T-helper 2 cell (primary cell): ENCODE measurements around the gene CDKN1A.
"Not testable (repeated sequence)": the region's sequence is repeated elsewhere in the genome, so short reads cannot be mapped to it uniquely, and the experiment has no call there.

Experiments used
- DNase-seq, 5 experiments: peaks; one replicate each; pipeline versions ENCODE4 v3.0.0 to v3.0.0-alpha.2; 2012 to 2022

CDKN1A gene

GRCh38 chr6:36699348-36699747 lies 20.8 kb downstream of the CDKN1A start:
- DNase-seq = no peak

GRCh38 chr6:36700071-36700812 lies 21.7 kb downstream of the CDKN1A start:
- no peak for DNase-seq

GRCh38 chr6:36700831-36701230 lies 22.3 kb downstream of the CDKN1A start:
- no peak for DNase-seq

- DNase-seq = no peak
Observed at GRCh38 chr6:36701401-36701991, 23.0 kb downstream of the CDKN1A start.

GRCh38 chr6:36702656-36703055 lies 24.1 kb downstream of the CDKN1A start:
- no peak for DNase-seq

GRCh38 chr6:36703081-36703606 lies 24.6 kb downstream of the CDKN1A start:
- DNase-seq = no peak

- DNase-seq = no peak
Observed at GRCh38 chr6:36703982-36704381, 25.5 kb downstream of the CDKN1A start.

GRCh38 chr6:36704961-36705577 lies 26.6 kb downstream of the CDKN1A start:
- DNase-seq = not testable (repeated sequence)

GRCh38 chr6:36706339-36706738 lies 27.8 kb downstream of the CDKN1A start:
- no peak for DNase-seq

GRCh38 chr6:36712816-36713215 lies 34.3 kb downstream of the CDKN1A start:
- no peak for DNase-seq

GRCh38 chr6:36713846-36714245 lies 35.3 kb downstream of the CDKN1A start:
- DNase-seq = no peak

GRCh38 chr6:36714511-36714910 lies 36.0 kb downstream of the CDKN1A start:
- DNase-seq = no peak

- DNase-seq = no peak
Observed at GRCh38 chr6:36715469-36715868, 37.0 kb downstream of the CDKN1A start.

GRCh38 chr6:36716476-36717093 lies 38.1 kb downstream of the CDKN1A start:
- DNase-seq = no peak

GRCh38 chr6:36717231-36717825 lies 38.8 kb downstream of the CDKN1A start:
- DNase-seq = no peak

GRCh38 chr6:36717871-36718540 lies 39.5 kb downstream of the CDKN1A start:
- no peak for DNase-seq

- DNase-seq = no peak
Observed at GRCh38 chr6:36718560-36718959, 40.0 kb downstream of the CDKN1A start.

- DNase-seq = no peak
Observed at GRCh38 chr6:36719126-36719525, 40.6 kb downstream of the CDKN1A start.

GRCh38 chr6:36720251-36721141 lies 42.0 kb downstream of the CDKN1A start:
- DNase-seq = no peak

GRCh38 chr6:36721369-36722140 lies 43.0 kb downstream of the CDKN1A start:
- no peak for DNase-seq

GRCh38 chr6:36722365-36722764 lies 43.9 kb downstream of the CDKN1A start:
- DNase-seq = no peak
